ENCODE measurements around the gene CLEC4A. TPM values are rescaled to one million over a fixed set of nuclear protein-coding genes. Genes with fewer than 3 reads are reported as not detected.

Gene CLEC4A
- polyA plus RNA-seq, 1 donor from 2014 or later: 4.1 TPM

GRCh38 chr12:8156416-8156815 lies 33.0 kb downstream of the CLEC4A start:
- no peaks in the 10 kb centered on the region for H3K9me2 ChIP-seq (ENCODE audit: insufficient read depth, low read length)
- no peak for TF ChIP-seq RAD21 (conservative IDR thresholded peaks at IDR 0.05)
- TF ChIP-seq, protein P1, sequence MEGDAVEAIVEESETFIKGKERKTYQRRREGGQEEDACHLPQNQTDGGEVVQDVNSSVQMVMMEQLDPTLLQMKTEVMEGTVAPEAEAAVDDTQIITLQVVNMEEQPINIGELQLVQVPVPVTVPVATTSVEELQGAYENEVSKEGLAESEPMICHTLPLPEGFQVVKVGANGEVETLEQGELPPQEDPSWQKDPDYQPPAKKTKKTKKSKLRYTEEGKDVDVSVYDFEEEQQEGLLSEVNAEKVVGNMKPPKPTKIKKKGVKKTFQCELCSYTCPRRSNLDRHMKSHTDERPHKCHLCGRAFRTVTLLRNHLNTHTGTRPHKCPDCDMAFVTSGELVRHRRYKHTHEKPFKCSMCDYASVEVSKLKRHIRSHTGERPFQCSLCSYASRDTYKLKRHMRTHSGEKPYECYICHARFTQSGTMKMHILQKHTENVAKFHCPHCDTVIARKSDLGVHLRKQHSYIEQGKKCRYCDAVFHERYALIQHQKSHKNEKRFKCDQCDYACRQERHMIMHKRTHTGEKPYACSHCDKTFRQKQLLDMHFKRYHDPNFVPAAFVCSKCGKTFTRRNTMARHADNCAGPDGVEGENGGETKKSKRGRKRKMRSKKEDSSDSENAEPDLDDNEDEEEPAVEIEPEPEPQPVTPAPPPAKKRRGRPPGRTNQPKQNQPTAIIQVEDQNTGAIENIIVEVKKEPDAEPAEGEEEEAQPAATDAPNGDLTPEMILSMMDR (IDR thresholded peaks at IDR 0.05; ENCODE audit: poor library complexity, severe bottlenecking): no peak
- TF ChIP-seq SMC3 (conservative IDR thresholded peaks at IDR 0.05; ENCODE audit: poor library complexity): no peak
- no peak for TF ChIP-seq TAF1 (IDR thresholded peaks at IDR 0.05; ENCODE audit: low read depth)
- H2AFZ ChIP-seq (ENCODE audit: low read depth, low read length): no peak overlapping the region
- no peaks in the 10 kb centered on the region for H4K20me1 ChIP-seq (ENCODE audit: insufficient read depth)
- H3F3A ChIP-seq (ENCODE audit: insufficient read depth, low read length, poor library complexity, severe bottlenecking): no peaks in the 10 kb centered on the region
- H3K9me3 ChIP-seq (ENCODE audit: low read length): no peaks in the 10 kb centered on the region
- H3K9ac ChIP-seq (ENCODE audit: low read length): no peak overlapping the region
- H3K79me2 ChIP-seq (replicated peaks; ENCODE audit: insufficient read depth, low read length): no peaks in the 10 kb centered on the region
- no peak overlapping the region for H3K4me3 ChIP-seq (ENCODE audit: low read length)
- no peaks in the 10 kb centered on the region for H3K36me3 ChIP-seq (ENCODE audit: insufficient read depth, low read length)
- no peak overlapping the region for H3K27ac ChIP-seq (ENCODE audit: low read length)
- no peaks in the 10 kb centered on the region for H3K27me3 ChIP-seq (ENCODE audit: insufficient read depth, low read depth, low read length)
- no peak overlapping the region for H3K4me2 ChIP-seq (ENCODE audit: low read length)

DNA sequence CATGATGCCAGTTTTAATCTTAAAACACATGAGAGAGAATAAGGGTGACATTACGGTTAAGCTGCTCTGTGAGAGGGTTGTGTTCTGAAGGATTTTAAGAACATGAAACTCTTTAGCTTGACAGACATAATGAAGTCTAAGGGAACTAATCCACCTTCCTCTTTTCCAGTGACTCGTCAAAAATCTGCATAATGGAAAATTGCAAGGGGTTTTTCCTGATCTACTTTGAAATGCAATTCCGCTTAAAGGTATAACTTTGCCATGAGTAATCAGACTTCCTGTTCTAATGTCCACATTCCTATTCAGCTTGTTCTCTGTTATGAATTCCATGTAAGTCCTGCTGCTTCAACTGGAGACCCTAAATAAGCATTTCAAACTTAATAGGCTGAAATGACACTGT lies 33.4 kb downstream of the CLEC4A start, which contains the start of gene ZNF705A:
TSS of gene ZNF705A (plus strand) at position 171 of the 400 bp plus-strand sequence. CDS start 15,611 bp downstream, outside the sequence.
- Histone ChIP-seq H3K27me3 (ENCODE audit: insufficient read depth, low read depth, low read length) (no peaks in the 10 kb centered on the region), H3F3A (ENCODE audit: insufficient read depth, low read length, poor library complexity, severe bottlenecking) (no peaks in the 10 kb centered on the region), H3K36me3 (ENCODE audit: insufficient read depth, low read length) (no peaks in the 10 kb centered on the region), H3K79me2 (replicated peaks; ENCODE audit: insufficient read depth, low read length) (no peaks in the 10 kb centered on the region), H4K20me1 (ENCODE audit: insufficient read depth) (no peaks in the 10 kb centered on the region), H3K4me3 (ENCODE audit: low read length) (no peak within 1 kb of the TSS), H3K9ac (ENCODE audit: low read length) (no peak within 1 kb of the TSS), H3K27ac (ENCODE audit: low read length) (no peak within 1 kb of the TSS), H3K4me2 (ENCODE audit: low read length) (no peak within 1 kb of the TSS), H3K9me2 (ENCODE audit: insufficient read depth, low read length) (no peaks in the 10 kb centered on the region), H2AFZ (ENCODE audit: low read depth, low read length) (no peak within 1 kb of the TSS), H3K9me3 (ENCODE audit: low read length) (no peaks in the 10 kb centered on the region)
- no peak for TF ChIP-seq TAF1 (IDR thresholded peaks at IDR 0.05; ENCODE audit: low read depth)
- TF ChIP-seq, protein P1 (IDR thresholded peaks at IDR 0.05; ENCODE audit: poor library complexity, severe bottlenecking): no peak
- no peak for TF ChIP-seq RAD21 (conservative IDR thresholded peaks at IDR 0.05)
- TF ChIP-seq MXI1 (conservative IDR thresholded peaks at IDR 0.05; ENCODE audit: poor library complexity, severe bottlenecking): no peak

GRCh38 chr12:8157484-8158198 lies 34.2 kb downstream of the CLEC4A start:
- Histone ChIP-seq H3K9me3 (ENCODE audit: low read length) (no peaks in the 10 kb centered on the region), H3K79me2 (replicated peaks; ENCODE audit: insufficient read depth, low read length) (no peaks in the 10 kb centered on the region), H3K4me3 (ENCODE audit: low read length) (no peak overlapping the region), H3K36me3 (ENCODE audit: insufficient read depth, low read length) (no peaks in the 10 kb centered on the region), H2AFZ (ENCODE audit: low read depth, low read length) (no peak overlapping the region), H3F3A (ENCODE audit: insufficient read depth, low read length, poor library complexity, severe bottlenecking) (no peaks in the 10 kb centered on the region), H4K20me1 (ENCODE audit: insufficient read depth) (no peaks in the 10 kb centered on the region), H3K4me2 (ENCODE audit: low read length) (no peak overlapping the region), H3K9me2 (ENCODE audit: insufficient read depth, low read length) (no peaks in the 10 kb centered on the region), H3K27me3 (ENCODE audit: insufficient read depth, low read depth, low read length) (no peaks in the 10 kb centered on the region), H3K27ac (ENCODE audit: low read length) (no peak overlapping the region), H3K9ac (ENCODE audit: low read length) (no peak overlapping the region)
- TF ChIP-seq SMC3 (conservative IDR thresholded peaks at IDR 0.05; ENCODE audit: poor library complexity) (no peak), RAD21 (conservative IDR thresholded peaks at IDR 0.05) (no peak), EP300 (conservative IDR thresholded peaks at IDR 0.05; ENCODE audit: poor library complexity, severe bottlenecking) (no peak), POLR2AphosphoS5 (IDR thresholded peaks at IDR 0.05) (no peak), TAF1 (IDR thresholded peaks at IDR 0.05; ENCODE audit: low read depth) (no peak), EZH2 (IDR thresholded peaks at IDR 0.05; ENCODE audit: borderline replicate concordance, insufficient read depth, low read length, poor library complexity, severe bottlenecking) (no peak), MXI1 (conservative IDR thresholded peaks at IDR 0.05; ENCODE audit: poor library complexity, severe bottlenecking) (no peak)
- TF ChIP-seq, protein P1 (IDR thresholded peaks at IDR 0.05; ENCODE audit: poor library complexity, severe bottlenecking): no peak
- TF ChIP-seq, protein P2, sequence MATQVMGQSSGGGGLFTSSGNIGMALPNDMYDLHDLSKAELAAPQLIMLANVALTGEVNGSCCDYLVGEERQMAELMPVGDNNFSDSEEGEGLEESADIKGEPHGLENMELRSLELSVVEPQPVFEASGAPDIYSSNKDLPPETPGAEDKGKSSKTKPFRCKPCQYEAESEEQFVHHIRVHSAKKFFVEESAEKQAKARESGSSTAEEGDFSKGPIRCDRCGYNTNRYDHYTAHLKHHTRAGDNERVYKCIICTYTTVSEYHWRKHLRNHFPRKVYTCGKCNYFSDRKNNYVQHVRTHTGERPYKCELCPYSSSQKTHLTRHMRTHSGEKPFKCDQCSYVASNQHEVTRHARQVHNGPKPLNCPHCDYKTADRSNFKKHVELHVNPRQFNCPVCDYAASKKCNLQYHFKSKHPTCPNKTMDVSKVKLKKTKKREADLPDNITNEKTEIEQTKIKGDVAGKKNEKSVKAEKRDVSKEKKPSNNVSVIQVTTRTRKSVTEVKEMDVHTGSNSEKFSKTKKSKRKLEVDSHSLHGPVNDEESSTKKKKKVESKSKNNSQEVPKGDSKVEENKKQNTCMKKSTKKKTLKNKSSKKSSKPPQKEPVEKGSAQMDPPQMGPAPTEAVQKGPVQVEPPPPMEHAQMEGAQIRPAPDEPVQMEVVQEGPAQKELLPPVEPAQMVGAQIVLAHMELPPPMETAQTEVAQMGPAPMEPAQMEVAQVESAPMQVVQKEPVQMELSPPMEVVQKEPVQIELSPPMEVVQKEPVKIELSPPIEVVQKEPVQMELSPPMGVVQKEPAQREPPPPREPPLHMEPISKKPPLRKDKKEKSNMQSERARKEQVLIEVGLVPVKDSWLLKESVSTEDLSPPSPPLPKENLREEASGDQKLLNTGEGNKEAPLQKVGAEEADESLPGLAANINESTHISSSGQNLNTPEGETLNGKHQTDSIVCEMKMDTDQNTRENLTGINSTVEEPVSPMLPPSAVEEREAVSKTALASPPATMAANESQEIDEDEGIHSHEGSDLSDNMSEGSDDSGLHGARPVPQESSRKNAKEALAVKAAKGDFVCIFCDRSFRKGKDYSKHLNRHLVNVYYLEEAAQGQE (IDR thresholded peaks at IDR 0.05; ENCODE audit: borderline replicate concordance): no peak
